Esophagus squamous epithelium (tissue), 5 donors: ENCODE data around the gene CHMP5. TPM values are rescaled to one million over a fixed set of nuclear protein-coding genes. Genes with fewer than 3 reads are reported as not detected.

Experiments used
- DNase-seq: peaks from one replicate; lab custom pipeline; 2025; lab: John Stamatoyannopoulos, UW
- H3K27ac ChIP-seq, 4 donors: fragments of 200-600 bp; sonication (generic); one replicate each; pipeline ENCODE4 v1.5.1; 2016 to 2019; ENCODE audit warnings: mild to moderate bottlenecking in 1 of 4
- H3K27me3 ChIP-seq, 4 donors: fragments of 200-600 bp; sonication (generic); 1 replicate in 3 of 4; 2 replicates in 1 of 4; pipeline versions ENCODE4 v1.5.1 to v1.6.0; 2017 to 2021; ENCODE audit warnings: antibody characterized with exemption in 1 of 4
- H3K36me3 ChIP-seq, 3 donors: fragments of 200-600 bp; sonication (generic); one replicate each; pipeline ENCODE4 v1.5.1; 2016 to 2019
- H3K4me1 ChIP-seq, 3 donors: fragments of 200-600 bp; sonication (generic); one replicate each; pipeline ENCODE4 v1.5.1; 2017 to 2019
- H3K4me3 ChIP-seq, 4 donors: fragments of 200-600 bp; sonication (generic); 1 replicate in 3 of 4; 2 replicates in 1 of 4; pipeline ENCODE4 v1.5.1; 2016 to 2019; ENCODE audit warnings: mild to moderate bottlenecking in 2 of 4, moderate library complexity in 1 of 4
- H3K9me3 ChIP-seq, 3 donors: fragments of 200-600 bp; sonication (generic); one replicate each; pipeline ENCODE4 v1.5.1; 2016 to 2019
- POLR2A ChIP-seq, 4 donors: fragments of 450-650 bp; IDR thresholded peaks; one replicate each; pipeline ENCODE4 v1.6.1; 2017; ENCODE audit warnings: antibody characterized with exemption in 4 of 4, mild to moderate bottlenecking in 4 of 4, moderate library complexity in 3 of 4
- WGBS, 2 donors: methylation state at CpG; one replicate each; pipeline ENCODE4 v1.1.5; 2018; 5-methylcytosine and 5-hydroxymethylcytosine counted together
- intact Hi-C: fragments of 100-400 bp; cut with DNase I; formaldehyde crosslinking; loops from one replicate; pipeline ENCODE4 v1.15.0; 2022
- total RNA-seq, 4 donors: library from RNA; depleted of rRNA; stranded (reverse); fragments of >200 nt; gene quantifications; one replicate each; pipeline ENCODE4 v1.1.0, GENCODE V29; 2016
- TF ChIP-seq, protein P1 (sequence below), 6 experiments: fragments of 450-650 bp in 4 of 6; fragments of 200-600 bp in 2 of 6; sonication (generic) in 2 of 6; IDR thresholded peaks; one replicate each; pipeline ENCODE4 v1.5.1; 2016 to 2019; ENCODE audit warnings: antibody characterized with exemption in 6 of 6, mild to moderate bottlenecking in 4 of 6, moderate library complexity in 4 of 6
- donor health status: DM: yes; HTN: yes; CAD: no.

The CHMP5 gene
- total RNA-seq, 4 donors from 2014 or later = 37.7 to 62.5 (median 54.2) TPM

DNA sequence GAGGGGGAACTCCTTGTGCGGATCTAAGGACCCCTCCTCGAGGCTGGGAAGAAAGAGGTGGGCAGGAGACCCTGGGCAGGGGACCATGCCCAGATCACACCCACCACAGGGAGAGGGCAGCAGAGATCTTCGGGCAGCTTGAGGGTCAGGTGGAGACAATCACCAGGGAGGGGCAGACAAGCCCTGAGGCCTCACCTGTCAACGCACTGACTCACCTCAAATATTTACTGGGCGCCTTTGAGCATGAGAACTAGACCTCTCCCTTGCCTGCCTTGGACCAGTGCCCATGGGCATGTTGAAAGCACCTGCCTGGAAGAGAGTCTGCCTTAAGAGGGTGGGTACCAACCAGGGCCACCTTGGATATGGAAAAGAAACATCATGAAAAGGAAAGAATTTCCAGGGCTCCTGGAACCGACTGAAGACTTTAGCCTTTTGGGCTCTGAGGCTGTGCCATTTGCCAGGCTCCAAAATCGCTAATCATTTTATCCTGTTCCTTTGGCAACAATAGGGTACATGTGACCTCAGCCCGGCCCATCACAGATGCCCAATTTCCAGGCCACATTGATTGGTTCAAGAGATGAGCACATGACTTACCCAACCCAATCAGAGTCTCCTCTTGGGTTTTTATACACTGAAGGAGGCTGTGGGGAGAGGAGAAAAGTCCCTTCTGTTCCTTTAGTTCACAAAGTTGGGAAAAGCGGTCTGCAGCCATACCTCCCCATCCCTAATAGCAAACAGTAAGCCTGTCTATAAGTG, 35.3 kb upstream of the CHMP5 start:
- 57 to 58% methylated on average over 7 to 8 of the region's 9 CpGs for WGBS, 2 donors
- no peaks in the 10 kb centered on the region for H3K36me3 ChIP-seq
- intact Hi-C loops = no loop called here

DNA sequence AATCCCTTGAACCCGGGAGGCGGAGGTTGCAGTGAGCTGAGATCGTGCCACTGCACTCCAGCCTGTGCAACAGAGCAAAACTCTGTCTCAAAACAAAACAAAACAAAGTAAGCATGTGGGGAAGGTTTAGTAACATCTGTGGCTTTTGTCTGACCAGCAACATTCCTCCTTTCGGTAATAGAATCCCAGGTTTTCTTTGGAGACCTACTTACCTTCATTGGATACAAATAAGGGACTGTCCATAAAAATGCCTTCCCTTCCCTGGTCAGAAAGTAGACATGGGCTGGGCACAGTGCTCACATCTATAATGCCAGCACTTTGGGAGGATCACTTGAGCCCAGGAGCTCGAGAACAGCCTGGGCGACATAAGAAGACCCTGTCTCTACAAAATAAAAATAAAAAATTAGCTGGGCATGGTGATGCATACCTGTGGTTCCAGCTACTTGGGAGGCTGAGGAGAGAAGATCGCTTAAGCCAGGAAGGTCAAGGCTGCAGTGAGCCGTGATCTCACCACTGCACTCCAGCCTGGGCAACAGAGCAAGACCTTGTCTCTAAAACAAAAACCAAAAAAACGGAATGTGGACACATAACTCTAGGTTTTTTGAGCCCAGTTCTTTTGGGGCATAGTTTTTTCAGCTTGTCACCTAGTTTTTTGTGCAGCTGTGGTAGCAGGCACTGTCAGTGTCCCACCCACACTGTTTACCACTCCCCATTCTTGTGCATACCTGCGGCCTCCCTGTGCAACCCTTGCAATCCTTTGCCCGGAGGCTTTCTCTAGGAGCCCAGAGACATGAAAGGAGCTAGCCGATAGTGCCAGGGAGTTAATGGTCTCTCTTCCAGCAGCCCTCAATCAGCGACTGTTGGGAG, 33.9 kb upstream of the CHMP5 start:
- no peaks in the 10 kb centered on the region for H3K9me3 ChIP-seq
- H3K4me3 ChIP-seq = no peak overlapping the region
- peaks cover 15 to 96% (median 34%) of the 10 kb centered on the region in 3 donors for H3K4me1 ChIP-seq
- intact Hi-C loops = no loop called here
- H3K27ac ChIP-seq = peak overlapping the region; percentile 48 to 84 (median 69)
- TF ChIP-seq POLR2A (IDR thresholded peaks at IDR 0.05) = no peak
- TF ChIP-seq, protein P1, sequence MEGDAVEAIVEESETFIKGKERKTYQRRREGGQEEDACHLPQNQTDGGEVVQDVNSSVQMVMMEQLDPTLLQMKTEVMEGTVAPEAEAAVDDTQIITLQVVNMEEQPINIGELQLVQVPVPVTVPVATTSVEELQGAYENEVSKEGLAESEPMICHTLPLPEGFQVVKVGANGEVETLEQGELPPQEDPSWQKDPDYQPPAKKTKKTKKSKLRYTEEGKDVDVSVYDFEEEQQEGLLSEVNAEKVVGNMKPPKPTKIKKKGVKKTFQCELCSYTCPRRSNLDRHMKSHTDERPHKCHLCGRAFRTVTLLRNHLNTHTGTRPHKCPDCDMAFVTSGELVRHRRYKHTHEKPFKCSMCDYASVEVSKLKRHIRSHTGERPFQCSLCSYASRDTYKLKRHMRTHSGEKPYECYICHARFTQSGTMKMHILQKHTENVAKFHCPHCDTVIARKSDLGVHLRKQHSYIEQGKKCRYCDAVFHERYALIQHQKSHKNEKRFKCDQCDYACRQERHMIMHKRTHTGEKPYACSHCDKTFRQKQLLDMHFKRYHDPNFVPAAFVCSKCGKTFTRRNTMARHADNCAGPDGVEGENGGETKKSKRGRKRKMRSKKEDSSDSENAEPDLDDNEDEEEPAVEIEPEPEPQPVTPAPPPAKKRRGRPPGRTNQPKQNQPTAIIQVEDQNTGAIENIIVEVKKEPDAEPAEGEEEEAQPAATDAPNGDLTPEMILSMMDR (IDR thresholded peaks at IDR 0.05) = no peak
- WGBS, 2 donors = 61 to 63% methylated on average over 12 to 13 of the region's 13 CpGs
- no peaks in the 10 kb centered on the region for H3K27me3 ChIP-seq
- DNase-seq = no peak
- H3K36me3 ChIP-seq = no peaks in the 10 kb centered on the region

More for the DNA sequence above, 35.3 kb upstream of the CHMP5 start:
- TF ChIP-seq, protein P1 (IDR thresholded peaks at IDR 0.05) = peak; percentile 12 to 80 (median 64)
- TF ChIP-seq POLR2A (IDR thresholded peaks at IDR 0.05) = no peak
- no peak overlapping the region for H3K4me3 ChIP-seq
- DNase-seq = no peak
- no peaks in the 10 kb centered on the region for H3K27me3 ChIP-seq
- peak overlapping the region; percentile 56 to 84 (median 77) for H3K27ac ChIP-seq
- H3K9me3 ChIP-seq = no peaks in the 10 kb centered on the region
- H3K4me1 ChIP-seq = peaks cover 15 to 93% (median 37%) of the 10 kb centered on the region in 3 donors

DNA sequence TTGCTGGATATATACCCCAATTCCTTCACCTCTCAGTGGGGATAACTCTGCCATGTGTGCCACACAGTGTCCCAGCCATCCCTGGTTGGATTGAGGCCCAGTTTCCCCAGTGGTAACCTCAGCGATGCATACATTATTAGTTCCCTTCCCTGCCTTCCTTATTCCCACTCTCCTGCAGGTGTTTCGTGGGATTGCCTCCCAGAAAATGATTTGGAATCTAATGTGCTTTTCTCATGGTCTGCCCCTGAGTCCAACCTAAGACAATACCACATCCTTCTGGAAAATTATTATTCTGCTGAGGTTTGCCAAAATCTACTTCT, 33.3 kb upstream of the CHMP5 start:
- H3K27ac ChIP-seq = peak overlapping the region; percentile 48 to 84 (median 69)
- peaks cover 15 to 91% (median 31%) of the 10 kb centered on the region in 3 donors for H3K4me1 ChIP-seq
- H3K36me3 ChIP-seq = no peaks in the 10 kb centered on the region

DNA sequence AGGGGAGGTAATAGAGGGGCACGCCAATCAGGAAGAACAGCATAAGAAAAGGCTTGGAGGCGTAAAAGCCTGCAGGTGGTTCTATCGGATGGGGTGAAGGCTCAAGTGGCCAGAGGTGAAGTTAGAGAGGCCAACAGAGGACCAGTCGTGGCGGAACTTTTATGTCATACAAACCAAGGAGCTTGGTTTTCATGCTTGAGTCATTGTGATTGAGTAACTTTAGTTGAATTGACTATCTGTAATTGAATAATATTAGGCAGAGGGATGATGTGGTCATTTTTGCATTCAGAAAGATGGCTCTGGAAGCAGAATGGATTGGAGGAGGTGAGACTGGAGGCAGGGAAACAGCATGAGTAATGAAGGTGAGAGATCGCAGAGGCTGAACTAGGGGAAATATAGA, 32.0 kb upstream of the CHMP5 start:
- Histone ChIP-seq H3K27me3 (no peaks in the 10 kb centered on the region), H3K27ac (peak overlapping the region in 2 of 4 donors; percentile 79 to 92), H3K4me1 (peaks cover 15 to 79% (median 31%) of the 10 kb centered on the region in 3 donors), H3K36me3 (no peaks in the 10 kb centered on the region), H3K9me3 (no peaks in the 10 kb centered on the region), H3K4me3 (no peak overlapping the region)
- 73 to 88% methylated on average over 6 of the region's 6 CpGs for WGBS, 2 donors
- intact Hi-C loops = no loop called here
- no peak for DNase-seq
- TF ChIP-seq, protein P1 (IDR thresholded peaks at IDR 0.05) = no peak
- TF ChIP-seq POLR2A (IDR thresholded peaks at IDR 0.05) = no peak

More for the DNA sequence above, 33.3 kb upstream of the CHMP5 start:
- Histone ChIP-seq H3K4me3 (no peak overlapping the region), H3K27me3 (no peaks in the 10 kb centered on the region), H3K9me3 (no peaks in the 10 kb centered on the region)
- WGBS, 2 donors = 55 to 59% methylated on average over 2 of the region's 2 CpGs
- TF ChIP-seq, protein P1 (IDR thresholded peaks at IDR 0.05) = no peak
- TF ChIP-seq POLR2A (IDR thresholded peaks at IDR 0.05) = no peak
- no peak for DNase-seq
- intact Hi-C loops = no loop called here
